Stimulated activated CD4-positive, alpha-beta T cell treated with anti-CD3 and anti-CD28 coated beads, Interleukin-4, amount 100 ng/mL, for 1 hour (primary cell): ENCODE data around the gene KLHL30.
"Not testable (repeated sequence)": the region's sequence is repeated elsewhere in the genome, so short reads cannot be mapped to it uniquely, and the experiment has no call there.

Experiments
- DNase-seq: peaks from one replicate; pipeline ENCODE4 v3.0.0-alpha.2; 2020

Gene KLHL30

GRCh38 chr2:238165288-238165921 lies 26.9 kb downstream of the KLHL30 start:
- DNase-seq = no peak

- DNase-seq = no peak
Measured at GRCh38 chr2:238166391-238167343, 28.2 kb downstream of the KLHL30 start.

- no peak for DNase-seq
Measured at GRCh38 chr2:238167344-238167715, 28.9 kb downstream of the KLHL30 start.

- no peak for DNase-seq
Measured at GRCh38 chr2:238167761-238168160, 29.3 kb downstream of the KLHL30 start.

- no peak for DNase-seq
Measured at GRCh38 chr2:238168196-238169047, 30.0 kb downstream of the KLHL30 start.

GRCh38 chr2:238169048-238169707 lies 30.7 kb downstream of the KLHL30 start:
- no peak for DNase-seq

- DNase-seq = no peak
Measured at GRCh38 chr2:238169708-238170251, 31.3 kb downstream of the KLHL30 start.

- no peak for DNase-seq
Measured at GRCh38 chr2:238170386-238171071, 32.1 kb downstream of the KLHL30 start.

GRCh38 chr2:238171072-238171431 lies 32.6 kb downstream of the KLHL30 start:
- not testable (repeated sequence) for DNase-seq

- no peak for DNase-seq
Measured at GRCh38 chr2:238171575-238172187, 33.2 kb downstream of the KLHL30 start.

- no peak for DNase-seq
Measured at GRCh38 chr2:238172439-238172838, 34.0 kb downstream of the KLHL30 start.

- no peak for DNase-seq
Measured at GRCh38 chr2:238173692-238174091, 35.2 kb downstream of the KLHL30 start.

- DNase-seq = no peak
Measured at GRCh38 chr2:238174291-238174690, 35.8 kb downstream of the KLHL30 start.

- no peak for DNase-seq
Measured at GRCh38 chr2:238174701-238175100, 36.2 kb downstream of the KLHL30 start.

GRCh38 chr2:238176613-238177012 lies 38.1 kb downstream of the KLHL30 start:
- no peak for DNase-seq

- DNase-seq = no peak
Measured at GRCh38 chr2:238180554-238180953, 42.1 kb downstream of the KLHL30 start.

GRCh38 chr2:238182362-238182761 lies 43.9 kb downstream of the KLHL30 start:
- no peak for DNase-seq

GRCh38 chr2:238183821-238184220 lies 45.4 kb downstream of the KLHL30 start:
- DNase-seq = no peak

- no peak for DNase-seq
Measured at GRCh38 chr2:238187618-238188548, 49.4 kb downstream of the KLHL30 start.

GRCh38 chr2:238190445-238190844 lies 52.0 kb downstream of the KLHL30 start:
- DNase-seq = no peak
